DMS79 treated with DMSO at 0.1 percent for 48 hours (cell line): ENCODE results near the gene LAMC3.
A peak's percentile ranks its signal among the peaks of the same experiment; 100 is the strongest.

Experiments
- DNase-seq: peaks from one replicate; lab custom pipeline; 2025; lab: John Stamatoyannopoulos, UW

The LAMC3 gene

DNA sequence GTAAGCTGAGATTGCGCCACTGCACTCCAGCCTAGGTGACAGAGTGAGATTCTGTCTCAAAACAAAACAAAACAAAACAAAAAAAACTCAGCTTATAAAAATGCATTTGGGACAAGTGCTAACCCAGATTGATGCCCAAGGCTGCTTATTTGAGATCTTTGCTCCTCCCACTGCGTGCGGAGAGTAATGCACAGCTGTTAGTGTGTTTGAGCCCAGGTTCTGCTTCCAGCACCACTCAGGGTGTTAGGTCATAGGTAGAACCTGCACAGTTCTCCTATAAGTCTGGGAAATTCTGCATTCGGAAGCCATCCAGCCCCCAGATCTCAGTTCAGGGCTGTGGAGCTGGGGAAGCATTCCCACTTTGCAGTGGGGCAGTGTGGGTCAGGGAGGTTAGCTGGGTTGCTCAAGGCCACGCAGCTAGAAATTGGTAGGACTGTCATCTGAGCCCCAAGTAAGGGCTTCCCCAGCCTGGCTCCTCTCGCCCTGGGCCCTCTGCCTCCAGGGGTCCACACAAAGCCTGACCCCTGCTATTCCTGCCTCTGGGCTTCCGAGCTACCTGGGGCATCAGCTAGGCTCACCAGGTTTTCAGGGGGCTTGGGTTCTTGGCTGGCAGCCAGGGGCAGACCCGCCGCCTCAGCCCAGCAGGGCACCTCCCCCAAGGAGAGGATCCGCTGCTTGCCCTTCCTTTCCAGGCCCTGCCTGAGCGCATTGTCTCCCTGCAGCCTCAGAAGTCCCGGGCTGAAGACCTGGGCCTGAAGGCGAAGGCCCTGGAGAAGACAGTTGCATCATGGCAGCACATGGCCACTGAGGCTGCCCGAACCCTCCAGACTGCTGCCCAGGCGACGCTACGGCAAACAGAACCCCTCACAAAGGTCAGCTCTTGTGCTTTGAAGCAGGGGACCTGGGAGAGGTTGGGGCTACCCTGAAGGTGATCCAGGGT is 69.7 kb downstream of the LAMC3 start:
- no peak for DNase-seq

- DNase-seq: no peak
These were observed 71.6 kb downstream of the LAMC3 start for GRCh38 chr9:131080589-131080988.

GRCh38 chr9:131081868-131082267 is 72.9 kb downstream of the LAMC3 start:
- DNase-seq: no peak

DNA sequence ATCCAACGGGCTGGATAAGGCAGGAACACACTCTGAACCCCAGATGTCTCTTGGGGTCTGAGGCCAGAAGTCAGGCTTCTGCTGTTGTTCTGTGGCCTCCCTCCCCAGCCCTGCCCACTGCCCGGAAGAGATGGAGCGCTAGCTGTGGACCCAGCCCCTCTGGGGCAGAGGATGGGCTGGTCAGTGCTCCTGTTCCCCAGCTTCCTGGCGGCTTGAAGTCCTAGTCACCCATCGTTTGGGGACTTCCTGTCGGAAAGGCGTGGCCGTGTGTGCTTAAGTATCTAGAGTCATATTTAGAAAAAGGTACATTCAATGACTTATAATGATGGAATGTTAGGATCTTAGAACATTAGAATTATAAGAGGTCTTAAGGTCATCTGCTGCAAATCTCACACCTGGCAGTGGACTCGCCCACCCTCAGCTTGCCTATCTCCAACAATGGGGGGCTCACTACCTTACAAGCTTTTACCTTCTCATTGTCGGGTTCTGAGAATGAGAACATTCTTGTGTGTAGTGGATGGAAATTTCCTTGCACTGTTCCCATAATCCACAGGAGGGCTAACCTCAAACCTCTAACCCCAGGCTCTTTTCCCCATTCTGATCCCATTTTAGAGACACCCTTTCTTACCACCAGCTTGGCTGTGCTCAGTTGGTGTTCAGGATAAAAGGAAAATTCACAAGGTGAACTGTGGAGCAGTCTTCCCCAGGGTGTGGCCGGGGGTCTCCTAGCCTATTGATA is 74.0 kb downstream of the LAMC3 start:
- no peak for DNase-seq

- no peak for DNase-seq
These were observed 75.8 kb downstream of the LAMC3 start for GRCh38 chr9:131084661-131085369.

- no peak for DNase-seq
These were observed 76.6 kb downstream of the LAMC3 start for GRCh38 chr9:131085370-131086122.

GRCh38 chr9:131087354-131087893 is 78.5 kb downstream of the LAMC3 start:
- peak; percentile 71 for DNase-seq

GRCh38 chr9:131090025-131090787 is 81.2 kb downstream of the LAMC3 start:
- no peak for DNase-seq

- DNase-seq: no peak
These were observed 82.5 kb downstream of the LAMC3 start for GRCh38 chr9:131091352-131091992.

GRCh38 chr9:131092030-131092429 is 83.1 kb downstream of the LAMC3 start:
- DNase-seq: no peak

DNA sequence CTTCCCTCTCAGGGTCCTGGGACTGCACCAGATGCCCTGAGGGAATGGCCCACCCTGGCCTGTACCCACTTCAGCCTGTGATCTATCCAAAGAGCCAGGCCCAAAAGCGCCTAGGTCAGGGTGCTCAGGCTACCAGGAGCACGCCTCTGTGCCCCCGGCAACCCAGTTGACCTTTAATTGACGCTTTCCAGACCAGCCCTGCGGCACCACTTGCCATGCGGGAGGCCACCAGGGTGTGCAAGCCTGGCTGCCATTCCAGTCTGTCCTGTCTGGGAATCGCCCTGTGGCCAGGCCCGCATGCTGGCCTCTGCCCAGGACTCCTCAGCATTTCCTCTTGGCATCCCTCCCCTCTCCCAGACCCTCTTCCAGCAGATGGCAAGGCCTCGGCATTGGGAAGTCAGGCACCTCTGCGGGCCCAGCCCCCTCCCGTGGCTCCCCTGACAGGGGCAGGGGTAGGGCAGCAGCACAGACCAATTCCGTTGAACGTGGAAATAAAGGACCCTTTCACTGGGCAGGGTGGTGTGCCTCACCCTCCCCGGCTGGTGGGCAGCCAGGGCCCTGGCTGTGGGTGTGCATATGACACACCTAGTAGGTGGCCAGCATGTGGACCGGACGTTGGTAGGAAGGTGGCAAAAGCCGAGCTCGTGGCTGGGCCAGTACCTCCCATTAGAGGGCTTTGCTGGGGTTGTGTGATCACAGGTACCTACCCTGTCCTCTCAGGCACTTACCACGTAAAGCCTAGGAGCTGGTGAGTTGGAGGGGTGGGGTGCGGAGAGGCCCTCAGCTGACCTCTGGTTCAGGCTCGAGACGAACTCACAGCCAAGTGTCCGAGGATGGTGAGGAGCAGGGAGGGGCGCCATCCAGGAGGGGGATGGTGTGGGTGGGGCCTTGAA is 83.8 kb downstream of the LAMC3 start:
- no peak for DNase-seq

GRCh38 chr9:131094015-131094414 is 85.0 kb downstream of the LAMC3 start:
- no peak for DNase-seq

DNA sequence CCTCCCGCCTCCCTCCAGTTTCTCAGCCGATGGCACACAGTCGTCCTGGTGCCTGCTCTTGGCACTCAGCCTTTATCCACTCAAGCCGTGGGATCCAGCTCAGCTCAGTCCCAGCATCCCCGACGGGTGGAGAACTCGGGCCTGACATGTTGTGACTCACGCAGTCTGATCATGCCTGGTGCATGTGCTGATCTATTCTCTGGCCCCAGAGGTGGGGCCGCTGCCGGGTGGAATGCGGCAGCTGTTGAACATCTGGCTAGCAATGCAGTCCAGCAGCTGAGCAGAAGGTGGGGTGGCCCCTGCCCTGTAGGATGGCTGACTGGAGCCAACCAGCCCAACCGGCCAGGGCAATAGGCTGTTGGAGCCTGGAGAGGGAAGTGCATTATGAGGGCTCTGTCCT is 85.6 kb downstream of the LAMC3 start:
- DNase-seq: no peak

GRCh38 chr9:131095666-131096268 is 86.8 kb downstream of the LAMC3 start:
- DNase-seq: peak; percentile 15

DNA sequence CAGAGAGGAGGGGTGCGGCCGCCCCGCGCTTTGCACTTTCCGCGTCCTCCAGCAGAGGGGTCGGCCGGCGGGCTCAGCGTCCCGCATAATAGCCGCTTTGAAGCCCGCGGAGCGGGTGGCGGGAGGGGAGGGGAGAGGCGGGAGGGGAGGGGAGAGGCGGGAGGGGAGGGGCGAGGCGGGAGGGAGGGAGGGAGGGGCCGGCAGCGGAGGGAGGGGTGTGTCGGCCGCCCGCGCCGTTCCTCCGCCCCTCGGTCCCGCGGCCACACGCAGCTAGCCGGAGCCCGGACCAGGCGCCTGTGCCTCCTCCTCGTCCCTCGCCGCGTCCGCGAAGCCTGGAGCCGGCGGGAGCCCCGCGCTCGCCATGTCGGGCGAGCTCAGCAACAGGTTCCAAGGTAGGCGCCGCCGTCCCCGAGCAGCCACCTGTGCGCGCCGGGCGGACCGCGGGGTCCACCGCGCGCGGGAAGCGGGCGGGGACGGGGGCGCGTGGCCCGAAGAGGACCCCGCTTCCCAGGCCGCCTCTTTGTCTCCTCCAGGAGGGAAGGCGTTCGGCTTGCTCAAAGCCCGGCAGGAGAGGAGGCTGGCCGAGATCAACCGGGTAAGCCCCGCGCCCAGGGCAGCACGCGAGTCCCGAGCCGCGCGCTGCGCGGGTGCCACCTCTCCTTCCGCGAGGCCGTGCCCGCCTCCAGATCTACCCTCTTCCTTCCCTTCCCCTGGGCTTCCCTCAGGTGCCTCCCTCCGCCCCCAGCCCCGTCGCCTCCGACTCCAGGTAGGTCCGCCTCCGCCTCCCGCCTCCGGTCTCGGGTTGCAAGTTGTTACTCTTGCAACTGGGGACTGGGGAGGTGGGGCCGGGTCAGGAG is 87.5 kb downstream of the LAMC3 start, which contains the start of gene AIF1L:
AIF1L (plus strand) TSS at position 263 of the 857 bp plus-strand sequence; CDS start at position 362, 99 bp downstream.
- DNase-seq: peak; percentile 63

DNA sequence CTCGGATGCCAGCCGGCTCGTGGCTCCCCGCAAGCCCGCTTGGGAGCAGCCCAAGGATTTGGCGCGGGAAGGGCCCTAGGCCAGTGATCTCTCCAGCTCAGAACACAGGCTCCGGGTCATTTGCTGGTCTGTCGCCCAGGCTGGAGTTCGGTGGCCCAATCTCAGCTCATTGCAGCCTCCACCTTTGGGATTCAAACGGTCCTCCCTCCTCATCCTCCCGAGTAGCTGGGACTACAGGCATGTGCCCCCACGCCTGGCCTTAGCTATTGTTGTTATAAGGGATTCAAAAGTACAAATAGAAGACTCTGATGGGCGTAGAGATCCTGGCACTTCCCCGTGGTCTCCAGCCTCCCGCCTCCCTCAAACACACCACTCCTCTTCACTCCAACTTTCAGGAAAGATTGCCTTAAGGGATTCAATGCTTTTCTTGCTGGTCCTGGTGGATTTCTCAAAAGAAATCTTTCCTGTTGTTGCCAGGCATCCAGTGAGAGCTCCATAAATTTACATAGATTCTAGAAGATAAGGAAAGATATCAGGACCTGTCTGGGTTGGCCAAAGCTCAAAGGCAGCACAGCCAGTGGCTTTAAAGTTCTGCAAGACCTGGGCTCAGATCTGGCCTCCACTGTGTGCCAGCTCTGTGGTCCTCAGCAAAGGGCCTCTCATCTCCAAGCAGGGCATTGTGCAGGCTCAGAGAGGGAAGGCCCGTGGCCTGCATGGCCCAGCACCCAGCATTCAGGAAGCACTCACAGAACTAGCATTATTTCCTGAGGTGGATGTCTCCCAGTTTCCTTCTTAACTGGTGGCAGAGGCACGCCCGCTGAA is 88.4 kb downstream of the LAMC3 start:
- DNase-seq: no peak

GRCh38 chr9:131097948-131098278 is 88.9 kb downstream of the LAMC3 start:
- DNase-seq: no peak
